NCI-H128 (cell line): ENCODE data around the gene RAI1.

Source experiments
- DNase-seq: peaks from one replicate; lab custom pipeline; 2025; ENCODE audit not compliant: unreplicated experiment; lab: John Stamatoyannopoulos, UW

RAI1 gene

DNA sequence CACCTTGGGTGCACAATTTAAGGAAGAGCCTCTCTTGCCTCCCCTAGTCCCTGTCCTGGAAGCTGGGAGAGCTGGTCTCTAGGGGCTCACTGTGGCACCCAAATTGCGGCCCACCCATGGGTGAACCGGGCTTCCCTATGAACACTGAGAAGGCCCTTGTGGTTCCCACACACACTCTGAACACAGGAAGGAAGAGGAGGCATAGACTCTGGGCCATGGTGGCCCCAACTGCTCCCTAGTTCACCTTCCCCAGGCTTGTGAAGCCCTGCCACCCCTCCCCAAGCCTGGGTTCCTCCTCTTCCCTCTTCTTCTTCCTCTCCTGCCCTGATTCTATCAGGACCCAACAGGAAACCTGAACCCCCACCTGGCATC is 145.1 kb downstream of the RAI1 start:
- DNase-seq, result no peak

DNA sequence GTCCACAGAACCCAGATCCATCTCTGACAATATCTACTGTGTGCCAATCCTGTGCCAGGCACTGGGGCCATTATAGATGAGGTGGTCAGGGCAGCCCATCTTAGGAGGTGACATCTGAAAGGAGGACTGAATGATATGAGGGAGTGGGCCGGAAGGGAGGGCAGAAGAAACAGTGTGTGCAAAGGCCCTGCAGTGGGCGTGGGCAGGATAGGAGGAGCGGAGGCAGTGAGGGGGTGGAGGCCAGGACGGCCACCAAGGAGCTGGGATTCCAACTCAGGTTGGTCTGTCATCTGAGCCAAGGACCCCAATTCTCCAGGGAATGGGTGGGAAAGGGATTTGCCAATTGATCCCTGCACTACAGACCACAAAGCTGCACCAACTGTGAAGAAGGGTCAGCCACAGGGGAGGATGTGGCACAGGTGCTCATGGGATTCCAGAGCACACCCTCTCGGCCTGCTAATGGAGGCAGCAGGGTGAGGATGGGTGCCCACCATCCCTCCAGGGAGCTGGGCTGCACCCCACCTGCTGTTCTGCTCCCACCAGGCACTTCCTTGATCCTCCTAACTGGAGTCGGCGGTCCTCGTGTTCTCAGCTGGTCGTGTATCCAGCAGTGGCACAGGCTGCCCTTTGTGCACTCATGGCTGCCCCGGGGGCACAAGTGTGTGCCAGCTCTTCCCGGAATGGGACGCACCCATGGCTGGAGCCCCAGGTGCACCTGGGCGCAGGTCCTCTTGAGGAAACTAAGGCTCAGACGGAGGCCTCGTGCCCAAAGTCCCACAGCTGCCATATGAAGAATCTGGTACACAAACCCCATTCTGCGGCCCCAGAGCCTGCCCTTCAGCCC is 145.9 kb downstream of the RAI1 start:
- no peak for DNase-seq

DNA sequence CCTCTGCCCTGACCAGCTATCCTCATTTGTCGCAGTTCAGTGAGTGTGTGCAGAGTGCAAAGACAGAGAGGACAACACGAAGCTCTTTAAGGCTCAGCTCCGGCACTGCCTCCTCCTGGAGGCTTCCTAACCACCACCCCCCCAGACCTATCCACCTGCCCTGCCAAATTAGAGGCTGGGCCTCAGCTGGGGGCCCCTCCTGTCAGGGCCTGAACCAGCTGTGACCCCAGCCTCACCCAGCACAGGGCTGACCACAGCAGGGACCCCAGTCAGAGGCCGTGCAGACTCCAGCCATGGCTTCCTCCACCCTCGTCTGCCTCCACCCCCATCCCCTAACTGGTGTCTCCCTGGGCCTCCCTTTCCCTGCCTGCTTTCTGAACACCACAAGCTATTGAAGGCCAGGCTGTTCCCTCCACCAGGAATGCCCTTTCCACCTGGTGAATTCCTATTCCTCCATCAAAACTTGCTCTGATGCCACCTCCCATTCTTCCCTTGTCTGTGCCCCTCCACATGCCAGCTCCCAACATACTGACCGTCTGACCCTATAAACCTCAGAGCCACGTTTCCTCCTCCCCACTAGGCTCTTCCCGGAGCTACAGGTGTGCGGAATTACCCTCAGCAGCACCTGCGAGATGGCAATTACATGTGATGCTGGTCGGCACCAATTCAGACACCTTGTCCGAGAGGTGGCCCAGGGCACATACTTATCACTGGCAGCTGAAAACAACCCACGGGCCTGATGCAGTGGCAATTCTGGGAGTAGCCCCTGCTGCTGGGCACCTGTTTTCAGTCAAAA is 146.8 kb downstream of the RAI1 start:
- no peak for DNase-seq

DNA sequence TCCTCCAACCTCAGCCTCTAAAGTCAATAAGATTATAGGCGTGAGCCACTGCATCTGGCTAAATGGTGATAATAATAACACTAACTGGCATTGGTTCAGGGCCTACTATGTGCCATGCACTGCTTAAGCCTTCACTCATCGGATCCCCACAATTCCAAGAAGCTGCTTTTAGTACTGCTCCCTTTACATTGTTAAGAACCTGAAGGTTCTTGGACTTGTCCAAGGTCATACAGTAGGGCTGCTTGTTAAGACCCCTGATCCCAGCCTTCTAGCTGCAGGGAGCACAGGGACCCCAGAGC is 149.0 kb downstream of the RAI1 start:
- no peak for DNase-seq

DNA sequence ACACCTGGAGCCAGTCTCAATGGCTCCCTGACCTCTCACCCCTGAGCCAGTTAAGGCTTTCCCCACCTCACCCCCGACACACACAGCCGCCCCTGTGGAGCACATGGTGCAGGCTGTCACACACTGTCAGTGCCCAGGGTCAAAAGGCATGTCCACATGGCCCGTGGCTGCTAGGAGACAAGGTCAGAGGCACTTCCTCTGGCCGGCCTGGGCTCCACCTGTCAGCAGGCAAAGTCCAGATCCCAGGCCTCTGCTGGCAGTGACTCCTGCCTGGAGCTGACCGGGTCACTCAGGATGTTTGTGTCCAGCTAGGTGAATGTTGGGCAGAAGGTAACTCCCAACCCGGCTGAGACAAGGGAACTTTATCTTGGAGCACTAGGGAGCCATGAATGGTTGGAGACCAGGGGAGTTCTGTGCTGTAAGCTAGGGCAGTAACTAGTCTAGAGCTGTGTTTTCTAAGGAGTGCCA is 149.5 kb downstream of the RAI1 start:
- no peak for DNase-seq

DNA sequence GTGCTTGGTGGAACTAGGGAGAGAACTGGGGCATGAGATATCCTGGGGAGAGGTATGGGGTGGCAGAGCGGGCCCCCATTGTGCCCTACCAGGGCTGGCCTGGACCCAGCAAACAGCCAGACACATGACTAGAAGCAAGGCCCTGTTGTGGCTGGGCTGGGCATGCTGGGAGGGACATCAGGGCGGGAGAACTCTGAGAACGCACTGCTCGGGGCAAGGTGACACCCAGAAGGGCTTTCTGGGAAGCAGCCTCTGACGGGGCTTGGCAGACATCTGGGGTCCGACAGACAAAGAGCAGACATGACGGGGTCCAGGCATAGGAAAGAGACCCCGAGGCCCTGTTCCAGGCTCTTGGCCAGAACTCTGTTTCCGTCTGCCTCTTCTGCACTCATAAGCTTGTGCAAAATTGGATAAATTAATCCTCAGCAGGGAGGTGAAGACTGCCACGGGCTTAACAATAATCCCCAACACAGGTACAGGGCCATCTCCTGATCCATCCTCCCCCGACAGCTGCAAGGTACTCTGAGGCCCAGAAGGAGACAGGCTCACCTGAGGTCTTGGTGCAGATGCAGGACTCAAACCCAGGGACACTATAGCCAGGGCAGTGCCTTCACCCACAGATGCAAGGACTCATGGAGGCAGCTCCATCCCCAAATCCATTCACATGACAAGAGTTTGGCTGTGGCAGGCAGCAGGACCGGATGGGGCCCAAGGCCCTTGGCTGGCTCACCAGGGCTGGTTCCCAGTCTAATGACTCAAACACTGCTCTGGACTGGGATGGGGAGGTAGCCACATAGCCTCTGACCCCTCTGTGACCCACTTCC is 150.2 kb downstream of the RAI1 start:
- no peak for DNase-seq

DNA sequence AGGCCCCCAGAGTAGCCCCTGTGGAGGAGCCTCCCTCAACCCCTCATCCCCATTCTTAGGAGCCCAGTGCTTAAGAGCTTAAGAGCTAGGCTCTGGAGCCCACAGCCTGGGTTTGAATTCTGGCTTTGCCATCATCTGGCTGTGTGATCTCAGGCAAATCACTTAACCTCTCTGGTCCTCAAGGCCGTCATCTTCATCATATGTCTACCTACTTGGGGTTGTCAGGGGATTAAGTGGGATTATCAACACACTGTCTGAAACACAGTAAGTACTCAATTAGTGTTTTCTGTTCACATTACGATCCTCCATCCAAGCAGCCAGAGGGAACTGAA is 150.7 kb downstream of the RAI1 start:
- DNase-seq, result no peak

DNA sequence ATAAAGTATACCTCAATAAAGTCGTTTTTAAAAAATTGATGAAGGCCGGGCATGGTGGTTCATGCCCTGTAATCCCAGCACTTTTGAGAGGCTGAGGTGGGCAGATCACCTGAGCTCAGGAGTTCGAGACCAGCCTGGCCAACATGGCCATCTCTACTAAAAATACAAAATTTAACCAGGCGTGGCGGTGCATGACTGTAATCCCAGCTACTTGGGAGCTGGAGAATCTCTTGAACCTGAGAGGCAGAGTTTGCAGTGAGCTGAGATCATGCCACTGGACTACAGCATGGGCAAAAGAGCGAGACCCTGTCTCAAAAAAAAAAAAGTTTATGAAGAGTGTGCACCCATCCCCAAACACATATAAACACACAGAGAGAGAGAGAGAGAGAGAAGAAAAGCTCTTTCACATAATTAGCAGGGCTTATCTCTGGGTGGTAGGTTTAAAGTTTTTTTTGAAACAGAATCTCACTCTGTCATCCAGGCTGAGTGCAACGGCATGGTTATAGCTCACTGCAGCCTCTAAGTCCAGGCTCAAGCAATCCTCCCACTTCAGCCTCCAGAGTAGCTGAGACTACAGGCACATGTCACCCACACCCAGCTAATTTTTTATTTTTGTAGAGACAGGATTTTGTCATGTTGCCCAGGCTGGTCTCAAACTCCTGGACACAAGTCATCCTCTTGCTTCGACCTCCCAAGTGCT is 152.6 kb downstream of the RAI1 start:
- DNase-seq, result no peak

DNA sequence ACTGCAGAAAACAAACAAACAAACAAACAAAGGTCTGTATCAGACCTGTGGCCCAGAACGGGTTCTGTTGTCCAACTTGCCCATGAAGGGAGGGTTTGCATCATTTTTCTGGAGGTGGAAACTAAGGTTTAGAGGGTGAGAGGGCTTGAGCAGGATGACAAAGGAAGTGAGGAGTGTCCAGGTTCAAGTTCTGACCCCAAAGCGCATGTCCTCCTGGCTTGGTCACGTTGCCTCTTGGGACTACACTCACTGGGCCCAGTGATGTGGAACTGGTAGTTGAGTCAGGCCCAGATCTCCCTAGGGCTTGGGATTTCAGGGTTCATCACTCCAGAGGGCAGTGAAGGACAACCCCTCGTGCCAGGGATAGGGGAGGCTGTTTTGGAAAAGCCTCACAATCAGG is 153.7 kb downstream of the RAI1 start:
- DNase-seq, result no peak

DNA sequence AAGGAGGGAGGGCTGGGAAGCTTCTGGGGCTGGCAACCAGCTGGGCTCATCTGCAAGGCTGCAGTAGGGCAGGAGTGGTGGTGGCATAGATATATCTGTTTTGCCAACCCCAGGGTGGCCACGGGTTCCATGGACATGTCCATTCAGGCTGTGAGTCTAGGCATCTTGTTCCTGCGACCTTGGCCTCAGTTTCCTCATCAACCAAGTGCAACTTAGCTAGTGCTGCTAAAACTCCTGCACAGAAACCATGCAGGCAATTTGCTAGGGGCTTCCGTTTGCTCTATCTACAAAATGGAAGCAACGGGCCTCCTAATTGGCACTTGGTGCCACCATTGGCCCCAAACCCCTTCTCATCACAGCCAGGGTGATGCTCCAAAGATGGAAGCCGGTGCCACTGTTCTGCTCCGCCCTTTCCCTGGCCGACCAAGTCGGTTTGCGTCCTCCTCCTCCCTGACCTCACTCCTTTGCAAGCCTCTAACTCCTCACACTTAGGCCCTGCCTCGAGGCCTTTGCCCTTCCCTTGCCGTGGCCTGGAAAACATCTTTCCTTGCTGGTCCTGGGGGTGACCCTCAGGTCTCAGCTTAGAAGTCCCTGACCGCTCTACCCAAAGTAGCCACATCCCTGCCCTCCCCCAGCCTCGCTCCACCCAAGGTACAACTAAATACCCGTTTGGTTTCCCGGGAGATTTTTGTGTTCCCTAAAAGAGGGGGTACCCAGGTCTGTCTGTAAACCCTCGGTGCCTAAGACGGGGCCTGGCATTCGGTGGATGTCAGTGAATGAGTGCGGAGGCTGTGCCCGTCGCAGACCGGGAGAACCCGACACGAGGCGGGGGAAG is 154.4 kb downstream of the RAI1 start:
- no peak for DNase-seq

DNA sequence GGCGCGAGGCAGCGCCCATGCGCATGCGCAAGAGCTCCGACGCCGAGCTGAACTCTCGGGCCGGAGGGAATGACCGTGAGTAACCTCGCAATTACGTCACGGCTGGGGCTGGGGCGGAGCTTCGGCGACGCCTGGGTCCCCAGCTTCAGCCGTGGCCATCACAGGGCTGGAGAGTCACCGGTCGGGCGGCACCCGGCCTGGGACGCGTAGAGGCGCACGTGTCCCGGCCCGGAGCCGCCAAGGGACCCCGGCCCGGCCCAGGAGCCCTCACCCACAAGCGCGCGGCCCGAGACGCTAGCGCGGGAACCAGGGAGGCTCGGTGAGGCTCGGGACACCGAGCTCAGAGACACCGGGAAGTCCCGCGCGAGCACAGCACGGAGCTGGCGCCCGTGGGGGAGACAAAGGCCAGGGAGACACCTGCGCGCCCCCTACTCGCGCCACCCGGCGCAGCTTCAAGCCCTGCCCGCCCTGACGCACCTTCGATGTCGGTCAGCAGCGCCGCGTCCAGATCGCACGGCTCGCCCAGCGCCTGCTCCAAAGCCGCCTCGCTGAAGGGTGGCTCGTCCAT is 155.1 kb downstream of the RAI1 start:
- peak; percentile 89 for DNase-seq

DNA sequence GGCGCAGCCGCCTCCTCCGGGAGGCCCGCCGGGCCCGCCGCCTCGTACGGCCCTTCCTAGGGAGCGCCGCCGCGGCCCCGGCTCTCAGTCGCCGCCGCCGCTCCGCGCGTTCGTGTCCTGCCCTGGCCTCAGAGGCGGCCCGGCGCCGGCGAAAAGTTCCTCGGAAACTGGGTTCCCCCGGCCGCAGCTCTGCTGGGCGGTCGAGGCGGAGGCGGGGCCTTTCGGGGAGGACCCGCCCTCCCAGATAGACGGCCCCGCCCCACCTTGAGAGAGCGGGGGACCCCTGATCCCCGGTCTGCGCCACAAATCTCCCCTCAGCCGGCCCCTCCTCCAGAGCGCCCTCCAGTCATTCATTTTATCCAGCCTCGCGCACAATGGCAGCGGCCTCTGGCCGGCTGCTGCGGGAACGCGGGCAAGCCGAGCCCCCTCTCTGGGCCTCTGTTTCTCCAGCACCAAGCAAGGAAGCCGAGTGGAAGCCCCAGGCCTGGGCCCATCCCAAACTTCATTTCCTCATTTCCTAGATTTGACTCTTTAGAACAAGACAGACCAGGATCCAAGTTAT is 155.6 kb downstream of the RAI1 start, which contains the start of gene SREBF1:
Gene SREBF1, minus strand, starts transcription at position 169 of the 562 bp plus-strand sequence. CDS start 169 bp downstream, outside the sequence.
- DNase-seq, result no peak

DNA sequence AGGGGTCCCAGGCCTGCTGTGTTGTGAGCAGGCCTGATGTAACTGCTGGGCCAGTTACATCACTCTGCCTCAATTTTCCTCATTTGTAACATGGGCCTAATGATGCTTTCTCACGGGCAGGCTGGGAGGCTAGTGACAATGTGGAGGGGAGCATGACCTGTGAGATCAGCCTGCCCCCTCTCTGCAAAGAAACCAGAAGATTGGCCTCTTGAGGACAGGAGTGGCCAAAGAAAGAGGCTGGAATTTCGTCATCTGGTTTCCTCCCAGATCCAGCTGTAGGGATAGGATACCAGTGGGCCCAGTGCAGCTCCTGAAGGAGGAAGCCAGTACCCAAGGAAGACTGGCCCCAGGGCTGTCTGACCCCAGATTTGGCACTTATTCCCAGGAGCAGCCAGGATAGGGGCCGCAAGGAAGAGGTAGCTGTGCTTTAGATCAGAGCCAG is 156.1 kb downstream of the RAI1 start:
- no peak for DNase-seq

DNA sequence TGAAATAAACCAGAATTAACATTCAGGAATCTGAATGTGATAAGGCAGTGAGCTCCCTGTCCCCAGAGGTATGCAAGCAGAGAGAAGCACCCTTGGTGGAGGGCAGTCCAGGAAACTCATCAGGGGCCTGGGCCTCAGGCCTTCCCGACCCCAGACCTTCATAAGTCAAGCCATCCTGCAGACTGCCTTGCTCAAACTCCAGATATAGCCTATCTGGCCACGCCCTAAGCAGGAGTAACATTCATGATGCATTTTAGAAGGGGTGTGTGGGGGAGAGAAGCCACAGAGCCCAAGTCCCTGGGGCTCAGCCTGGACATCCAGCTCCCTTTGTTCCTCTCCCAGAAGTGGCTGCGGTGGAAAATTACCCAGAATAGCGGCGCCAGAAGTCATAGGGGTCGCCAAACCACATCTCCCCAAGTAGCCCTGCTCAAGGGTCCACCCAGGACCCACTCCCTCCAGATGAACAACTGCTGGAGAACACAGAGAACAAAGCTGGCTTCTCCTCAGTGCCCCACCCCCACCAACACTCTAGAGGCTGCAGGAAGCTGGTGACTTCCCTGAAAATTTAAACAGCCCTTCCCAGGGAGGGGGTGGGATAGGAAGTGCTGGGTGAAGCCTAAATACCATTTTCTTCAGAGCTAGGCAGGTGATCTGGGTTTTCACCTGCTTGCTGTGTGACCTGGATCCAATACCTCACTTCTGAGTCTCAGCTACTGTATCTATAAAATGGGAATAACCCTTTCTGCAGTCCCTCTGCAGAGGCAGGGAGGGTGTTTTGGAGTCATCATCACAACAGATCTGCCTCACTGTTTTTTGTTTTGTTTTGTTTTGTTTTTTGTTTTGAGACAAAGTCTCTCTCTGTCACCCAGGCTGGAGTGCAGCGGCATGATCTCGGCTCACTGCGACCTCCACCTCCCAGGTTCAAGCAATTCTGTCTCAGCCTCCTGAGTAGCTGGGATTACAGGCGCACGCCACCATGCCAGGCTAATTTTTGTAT is 157.0 kb downstream of the RAI1 start:
- DNase-seq, result no peak

DNA sequence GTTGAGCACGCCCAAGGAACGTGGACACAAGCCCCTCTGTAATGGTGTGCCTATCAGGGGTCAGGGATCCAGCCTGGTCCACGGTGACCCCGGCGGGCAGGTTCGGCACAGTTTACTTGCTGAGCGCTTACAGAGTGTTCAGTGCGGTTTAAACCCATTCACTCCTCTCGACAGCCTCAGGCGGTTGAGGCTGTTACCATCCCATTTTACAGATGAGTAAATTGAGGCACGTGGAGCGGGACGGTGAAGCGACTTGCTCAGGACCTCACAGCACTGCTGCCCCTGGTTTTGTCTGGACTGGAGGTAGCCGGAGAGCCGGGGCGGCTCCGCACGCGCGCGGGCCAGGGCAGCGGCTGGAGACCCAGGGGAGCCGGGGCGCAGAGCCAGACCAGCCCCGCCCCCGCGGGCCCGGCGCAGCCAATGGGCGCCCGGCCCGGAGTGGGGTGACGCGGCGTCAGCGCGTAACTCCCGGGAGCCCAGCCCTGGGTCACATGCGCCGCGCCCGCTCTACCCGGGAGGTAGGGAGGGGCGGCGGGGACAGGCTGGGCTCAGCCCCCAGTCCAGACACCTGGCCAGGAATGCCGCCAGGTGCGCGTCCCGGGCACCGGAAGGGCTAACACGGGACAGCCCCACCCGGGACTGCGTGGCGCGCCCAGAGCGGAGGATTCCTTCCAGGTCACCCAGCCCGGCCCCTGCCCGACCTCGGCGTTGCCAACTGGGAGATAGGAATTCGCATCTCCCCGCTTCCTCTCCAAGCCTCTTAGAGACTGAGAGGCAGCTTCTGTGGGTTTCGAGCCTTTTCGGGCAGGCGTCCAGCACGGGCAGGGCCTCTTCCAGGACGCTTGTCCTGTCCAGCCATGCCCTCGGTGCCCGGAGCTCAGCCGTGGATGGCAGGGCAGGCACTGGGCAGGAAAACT is 158.8 kb downstream of the RAI1 start:
- DNase-seq, result no peak

DNA sequence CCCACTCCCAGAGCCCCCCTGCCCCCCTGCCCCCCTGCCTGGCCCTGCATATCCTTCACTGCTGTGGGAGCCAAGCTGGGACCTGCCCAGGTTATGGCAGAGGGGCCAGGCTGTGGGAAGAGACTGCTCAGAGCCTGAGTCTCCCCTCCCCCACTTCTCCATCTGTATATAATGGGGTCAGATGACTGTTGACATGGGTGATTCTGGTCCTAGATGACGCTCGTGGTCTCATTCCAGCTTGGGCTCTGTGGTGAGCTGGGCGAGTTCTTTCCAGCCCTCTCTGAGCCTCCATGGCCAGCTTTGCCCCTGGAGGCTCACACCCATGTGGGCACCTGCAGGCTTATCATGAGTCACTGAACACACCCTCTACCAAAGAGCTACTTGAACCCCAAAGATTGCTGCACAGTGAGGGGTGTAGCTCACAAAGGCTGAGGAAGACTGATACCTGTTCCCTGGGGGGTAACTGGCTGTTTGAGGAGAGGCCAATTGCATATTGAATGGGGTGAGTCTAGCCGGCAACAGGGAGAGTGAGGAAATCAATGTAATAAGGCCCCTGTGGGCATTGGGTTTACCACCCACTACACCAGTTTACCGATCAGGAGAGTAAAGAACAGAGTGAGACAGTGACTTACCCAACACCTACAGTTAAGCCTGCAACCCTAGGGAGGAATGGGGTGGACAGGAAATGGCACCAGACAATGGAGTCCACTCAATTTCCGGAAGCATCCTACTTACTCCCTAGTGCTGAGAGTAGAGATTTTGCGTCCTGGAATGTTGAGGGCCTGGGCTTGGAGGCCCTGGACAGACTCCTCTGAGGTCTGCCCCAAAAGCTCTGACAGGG is 159.7 kb downstream of the RAI1 start:
- DNase-seq, result no peak
